Measurements from ENCODE around the gene BMP8B.
"Not testable (repeated sequence)": the region's sequence is repeated elsewhere in the genome, so short reads cannot be mapped to it uniquely, and the experiment has no call there.

BMP8B gene, protein sequence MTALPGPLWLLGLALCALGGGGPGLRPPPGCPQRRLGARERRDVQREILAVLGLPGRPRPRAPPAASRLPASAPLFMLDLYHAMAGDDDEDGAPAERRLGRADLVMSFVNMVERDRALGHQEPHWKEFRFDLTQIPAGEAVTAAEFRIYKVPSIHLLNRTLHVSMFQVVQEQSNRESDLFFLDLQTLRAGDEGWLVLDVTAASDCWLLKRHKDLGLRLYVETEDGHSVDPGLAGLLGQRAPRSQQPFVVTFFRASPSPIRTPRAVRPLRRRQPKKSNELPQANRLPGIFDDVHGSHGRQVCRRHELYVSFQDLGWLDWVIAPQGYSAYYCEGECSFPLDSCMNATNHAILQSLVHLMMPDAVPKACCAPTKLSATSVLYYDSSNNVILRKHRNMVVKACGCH

DNA sequence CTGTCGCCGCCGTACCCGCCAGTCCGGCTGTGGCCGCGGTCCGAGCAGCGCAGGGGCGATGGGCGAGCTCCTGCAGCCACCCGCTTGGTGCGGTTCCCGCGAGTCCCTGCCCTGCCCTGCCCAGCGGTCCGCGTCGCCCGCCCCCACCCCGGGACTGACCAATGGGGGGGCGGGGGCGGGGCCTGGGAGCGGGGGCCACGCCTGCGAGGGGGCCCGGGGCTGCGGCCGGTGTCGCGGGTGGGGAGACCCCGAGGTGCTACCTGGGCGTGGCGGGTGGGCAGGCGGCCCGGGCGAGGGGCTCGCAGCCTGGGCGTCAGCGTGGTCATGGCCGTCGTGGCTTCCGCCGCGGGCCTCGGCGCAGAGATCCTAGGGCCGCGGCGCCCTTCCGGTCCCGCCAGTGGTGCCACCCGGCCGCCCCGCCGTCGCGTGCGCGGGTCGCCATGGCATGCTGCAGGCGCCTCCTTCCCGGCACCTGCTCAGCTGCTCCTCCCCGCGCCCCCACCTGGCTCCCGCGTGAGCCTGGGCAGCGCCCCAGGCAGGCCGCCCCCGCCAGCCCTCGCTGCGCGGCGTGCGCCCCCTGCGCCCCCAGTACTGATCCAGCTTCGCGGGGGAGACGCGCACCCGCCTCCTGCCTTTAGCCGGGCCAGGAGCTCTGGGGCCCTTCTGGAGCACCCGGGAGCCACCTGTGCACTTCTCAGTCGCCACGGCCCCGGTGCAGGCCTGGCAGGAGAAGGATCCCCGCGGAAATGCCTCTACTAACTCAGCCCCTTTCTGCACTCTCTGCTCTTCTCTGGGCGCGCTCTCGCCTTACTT, at the start of gene BMP8B:
TSS of gene BMP8B (minus strand) at position 108 of the 813 bp plus-strand sequence. CDS start 380 bp downstream, outside the sequence.
- DNase-seq: peak; percentile 42

GRCh38 chr1:39836595-39837110, 48.0 kb upstream of the BMP8B start:
- no peak for DNase-seq

DNA sequence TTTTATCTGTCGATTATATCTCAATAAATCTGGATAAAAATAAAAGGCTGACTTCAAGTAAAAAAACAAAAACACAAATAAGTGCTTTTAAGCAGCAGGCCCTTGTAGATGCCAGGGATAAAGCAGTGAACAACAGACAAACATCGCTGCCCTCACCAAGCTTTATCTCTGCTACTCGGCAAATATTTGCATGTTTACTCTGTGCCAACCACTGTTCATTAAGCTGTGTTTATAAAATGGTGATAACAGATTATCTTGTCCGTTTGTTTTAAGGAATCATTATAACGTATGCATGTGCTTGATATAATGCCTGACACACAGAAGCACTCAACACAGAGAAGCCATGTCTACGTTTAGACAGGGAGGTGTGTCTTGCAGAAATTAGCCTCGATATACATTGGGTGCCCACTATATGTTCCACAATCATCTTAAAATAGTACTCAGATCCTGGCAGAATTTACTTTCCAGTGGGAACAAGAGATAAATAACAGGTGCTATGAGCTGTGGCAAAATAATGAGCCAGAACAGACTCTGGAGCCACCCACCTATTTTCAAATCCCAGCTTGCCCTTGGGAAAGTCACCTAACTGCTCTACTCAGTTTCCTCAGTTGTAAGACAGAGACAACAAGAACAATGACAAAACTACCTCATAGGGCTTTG, 47.4 kb upstream of the BMP8B start:
- DNase-seq: no peak

GRCh38 chr1:39835110-39835509, 46.4 kb upstream of the BMP8B start:
- DNase-seq: no peak

DNA sequence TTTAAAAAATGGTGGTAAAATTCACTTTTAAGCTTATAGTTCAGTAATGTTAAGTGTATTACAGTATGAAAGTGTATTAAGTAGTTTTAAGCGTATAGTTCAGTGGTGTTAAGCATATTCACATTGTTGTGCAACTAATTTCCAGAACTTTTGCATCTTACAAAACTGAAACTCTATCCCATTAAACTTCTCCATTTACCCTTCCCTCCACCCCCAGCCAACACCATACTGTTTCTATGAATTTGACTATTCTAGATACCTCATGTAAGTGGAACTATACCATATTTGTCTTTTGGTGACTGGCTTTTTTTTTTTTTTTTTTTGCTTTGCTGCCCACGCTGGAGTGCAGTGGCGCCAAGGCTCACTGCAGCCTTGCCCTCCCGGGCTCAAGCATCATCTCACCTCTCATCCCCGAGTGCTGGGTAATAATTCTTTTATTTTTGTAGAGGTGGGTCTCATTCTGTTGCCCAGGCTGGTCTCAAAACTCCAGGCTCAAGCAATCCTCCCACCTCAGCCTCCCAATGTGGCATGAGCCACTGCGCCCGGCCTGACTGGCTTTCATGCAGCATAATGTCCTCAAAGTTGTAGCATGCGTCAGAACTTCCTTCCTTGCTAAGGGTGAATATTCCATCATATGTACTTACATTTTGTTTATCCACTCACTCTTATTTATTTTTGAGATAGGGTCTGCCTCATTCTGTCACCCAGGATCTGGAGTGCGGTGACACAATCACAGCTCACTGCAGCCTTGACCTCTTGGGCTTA, 45.1 kb upstream of the BMP8B start:
- no peak for DNase-seq

DNA sequence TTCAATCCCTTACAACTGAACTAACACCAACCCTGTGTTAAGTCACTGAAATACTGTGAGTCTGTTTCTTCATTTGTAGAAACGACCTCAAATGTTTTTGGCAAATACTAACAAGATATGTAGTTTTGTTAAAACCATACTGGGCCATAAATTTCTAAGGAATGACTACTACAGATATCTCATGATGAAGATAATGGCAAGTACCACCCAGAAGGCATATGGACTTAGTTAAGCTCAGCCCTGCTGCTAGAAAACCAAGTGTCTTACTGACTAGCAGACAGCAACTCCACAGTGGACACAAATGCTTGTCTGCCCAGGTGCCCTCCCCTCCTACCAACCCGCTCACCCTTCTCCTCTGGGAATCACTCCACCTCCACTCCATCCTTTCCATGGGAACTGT, 44.5 kb upstream of the BMP8B start:
- DNase-seq: no peak

GRCh38 chr1:39832294-39832693, 43.6 kb upstream of the BMP8B start:
- no peak for DNase-seq

GRCh38 chr1:39829791-39830533, 41.3 kb upstream of the BMP8B start:
- no peak for DNase-seq

- DNase-seq: no peak
These were observed 40.1 kb upstream of the BMP8B start for GRCh38 chr1:39828734-39829133.

DNA sequence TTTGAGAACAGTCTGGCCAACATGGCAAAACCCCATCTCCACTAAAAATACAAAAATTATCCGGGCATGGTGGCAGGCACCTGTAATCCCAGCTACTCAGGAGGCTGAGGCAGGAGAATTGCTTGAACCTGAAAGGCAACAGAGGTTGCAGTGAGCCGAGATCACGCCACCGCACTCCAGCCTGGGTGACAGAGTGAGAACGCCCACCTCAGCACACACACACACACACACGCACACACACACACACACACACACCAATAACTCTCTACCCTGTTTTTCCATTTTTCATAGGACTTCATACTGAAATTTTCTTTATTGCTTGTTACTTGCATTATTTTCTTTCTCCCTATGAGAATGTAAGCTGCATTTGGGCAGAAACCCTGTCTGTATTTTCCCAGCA, 39.6 kb upstream of the BMP8B start:
- DNase-seq: not testable (repeated sequence)

DNA sequence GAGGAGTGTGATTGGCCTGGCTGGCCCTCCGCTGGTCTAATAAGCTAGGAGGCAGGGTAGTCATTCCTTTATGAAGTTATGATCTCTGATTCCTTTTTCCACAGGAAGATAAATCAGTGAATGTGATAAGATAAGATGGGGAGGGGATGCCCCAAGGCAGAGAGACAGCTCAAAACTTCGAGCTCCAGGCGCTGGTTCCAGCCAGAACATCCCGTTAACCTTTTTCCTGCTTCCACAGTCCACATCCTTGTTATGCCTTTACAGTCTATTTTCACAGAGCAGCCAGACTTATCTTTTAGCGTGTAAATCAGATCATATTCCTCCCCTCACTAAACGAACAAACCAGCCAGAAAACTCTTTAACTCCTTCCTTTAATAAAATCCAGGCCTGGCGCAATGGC, 38.5 kb upstream of the BMP8B start:
- DNase-seq: peak; percentile 91

GRCh38 chr1:39826583-39826982, 37.9 kb upstream of the BMP8B start:
- no peak for DNase-seq

DNA sequence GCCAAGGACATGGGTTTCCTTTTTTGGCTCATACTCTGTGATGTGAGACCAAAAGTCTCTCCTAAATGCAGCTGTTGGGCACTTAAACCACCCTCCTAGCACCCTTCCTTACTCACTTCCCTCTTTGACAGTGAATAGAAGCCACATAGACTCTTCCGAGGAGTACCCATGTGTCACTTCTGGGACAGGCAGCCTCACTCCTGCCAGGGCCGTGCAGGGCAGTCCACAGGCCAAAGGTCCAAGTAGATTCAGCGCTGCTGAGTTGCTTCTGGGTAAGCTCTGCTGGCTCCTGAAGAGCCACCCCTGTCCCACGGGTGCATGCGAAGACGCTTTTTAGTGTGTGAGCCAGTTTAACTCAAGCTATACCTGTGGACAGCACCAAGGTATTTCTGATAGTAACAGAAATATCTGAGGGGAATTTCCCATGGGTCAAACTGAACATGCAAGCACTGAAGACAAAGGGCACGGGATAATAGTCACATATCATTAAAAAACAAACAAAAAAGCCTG, 36.8 kb upstream of the BMP8B start:
- no peak for DNase-seq

GRCh38 chr1:39823450-39823849, 34.8 kb upstream of the BMP8B start:
- DNase-seq: not testable (repeated sequence)

GRCh38 chr1:39822146-39822545, 33.5 kb upstream of the BMP8B start:
- DNase-seq: no peak

DNA sequence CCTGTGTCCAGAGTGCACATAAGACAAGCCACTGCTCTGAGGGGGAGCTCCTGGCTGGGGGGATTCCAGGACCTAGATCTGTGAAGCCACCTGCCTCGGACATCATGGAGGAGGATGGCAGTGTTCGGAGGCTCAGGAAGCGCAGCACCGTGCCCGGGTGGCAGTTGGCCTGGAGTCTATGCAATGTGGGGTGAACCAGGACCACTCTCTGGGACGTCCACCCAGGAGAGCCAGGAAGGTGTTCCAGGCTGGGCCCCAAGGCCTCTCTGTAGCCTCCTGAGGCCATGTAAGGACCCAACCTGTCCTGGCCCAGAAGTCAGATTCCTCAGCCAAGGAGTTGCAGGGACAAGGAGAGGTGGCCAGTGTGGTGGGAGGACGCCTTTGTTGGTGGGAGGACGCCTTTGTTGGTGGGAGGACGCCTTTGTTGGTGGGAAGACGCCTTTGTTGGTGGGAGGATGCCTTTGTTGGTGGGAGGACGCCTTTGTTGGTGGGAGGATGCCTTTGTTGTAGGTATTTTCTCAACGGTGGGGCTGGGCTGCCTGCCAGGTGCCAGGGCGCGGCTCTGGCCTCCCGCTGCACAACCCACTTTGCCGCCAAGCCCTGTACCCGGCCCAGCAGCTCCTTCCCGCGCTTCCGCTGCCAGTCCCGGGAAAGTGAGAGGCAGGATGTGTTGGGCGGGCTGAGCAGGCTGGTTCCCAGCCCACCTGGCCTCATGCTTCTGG, 30.6 kb upstream of the BMP8B start:
- peak; percentile 40 for DNase-seq

GRCh38 chr1:39818482-39818881, 29.8 kb upstream of the BMP8B start:
- DNase-seq: no peak

DNA sequence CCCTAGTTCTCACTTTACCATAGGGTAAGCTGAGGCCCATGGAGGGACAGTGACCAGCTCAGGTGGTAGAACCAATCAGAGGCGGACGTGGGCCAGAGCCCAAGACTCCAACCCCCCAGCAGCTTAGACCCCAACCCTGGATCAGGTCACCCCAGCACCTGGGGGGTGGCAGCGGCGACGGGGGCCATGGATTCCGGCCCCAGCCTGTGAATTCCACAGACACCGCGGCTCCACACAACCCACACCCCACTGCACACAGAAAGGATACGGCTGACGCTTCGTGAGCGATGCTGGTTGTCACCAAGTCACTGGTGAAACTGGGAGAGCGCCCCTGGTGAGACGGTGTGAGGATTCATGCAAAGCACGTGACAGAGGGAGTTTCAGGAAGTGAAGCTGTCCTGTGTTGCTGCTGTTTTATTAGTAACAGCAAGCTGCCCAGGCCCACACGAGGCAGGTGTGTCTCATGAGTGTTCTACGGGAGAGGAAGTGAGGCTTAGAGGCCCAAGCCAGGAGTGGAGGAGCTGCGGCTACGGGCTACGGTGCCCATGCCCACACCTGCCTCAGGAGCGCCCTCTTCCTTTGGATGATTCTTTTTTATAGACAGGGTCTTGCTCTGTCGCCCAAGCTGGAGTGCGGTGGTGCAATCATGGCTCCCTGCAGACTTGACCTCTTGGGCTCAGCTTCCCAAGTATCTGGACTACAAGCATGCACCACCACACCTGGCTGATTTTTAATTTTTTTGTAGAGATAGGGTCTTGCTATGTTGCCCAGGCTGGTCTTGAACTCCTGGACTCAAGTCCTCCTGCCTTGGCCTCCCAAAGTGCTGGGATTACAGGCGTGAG, 28.6 kb upstream of the BMP8B start:
- DNase-seq: not testable (repeated sequence)

DNA sequence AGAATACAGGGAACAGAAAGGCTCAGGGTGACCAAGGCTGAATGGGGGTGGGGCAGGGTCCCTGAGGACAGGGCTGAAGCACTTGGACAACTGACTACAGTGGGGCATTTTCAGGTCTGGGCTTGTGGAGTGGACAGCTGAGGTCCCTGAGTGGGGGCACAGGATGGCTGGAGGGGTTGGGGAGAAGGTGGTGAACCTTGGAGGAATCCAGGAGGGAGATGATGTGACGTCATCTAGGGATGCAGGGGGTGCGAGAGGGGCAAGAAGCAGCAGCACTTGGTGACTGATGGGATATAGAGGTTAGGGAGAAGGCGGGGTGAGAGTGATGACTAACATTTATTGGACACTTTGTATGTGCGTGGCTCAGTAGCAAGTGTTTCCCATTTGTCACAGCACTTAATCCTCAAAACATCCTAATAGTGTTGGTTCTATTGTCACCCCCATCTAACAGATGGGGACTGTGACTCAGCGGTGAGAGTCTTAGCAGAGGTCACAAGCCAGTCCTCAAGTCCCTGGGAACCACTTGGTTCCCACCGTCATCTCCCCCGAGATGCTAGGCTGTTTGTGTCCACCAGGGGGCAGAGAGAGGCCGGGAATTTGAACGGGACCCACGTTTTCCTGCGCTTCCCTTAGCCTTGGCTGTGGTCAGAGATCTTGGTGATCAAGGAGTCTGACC, 27.9 kb upstream of the BMP8B start:
- DNase-seq: peak; percentile 38
